ENCODE results near the gene FOXQ1. TPM values are rescaled to one million over a fixed set of nuclear protein-coding genes. Genes with fewer than 3 reads are reported as not detected.

FOXQ1 gene
- total and polyA plus RNA-seq, 10 of the 15 experiments (the other 5 are each of a cell fraction or from before 2014, with no cell fraction given): 0.08 TPM; not detected in 9

DNA sequence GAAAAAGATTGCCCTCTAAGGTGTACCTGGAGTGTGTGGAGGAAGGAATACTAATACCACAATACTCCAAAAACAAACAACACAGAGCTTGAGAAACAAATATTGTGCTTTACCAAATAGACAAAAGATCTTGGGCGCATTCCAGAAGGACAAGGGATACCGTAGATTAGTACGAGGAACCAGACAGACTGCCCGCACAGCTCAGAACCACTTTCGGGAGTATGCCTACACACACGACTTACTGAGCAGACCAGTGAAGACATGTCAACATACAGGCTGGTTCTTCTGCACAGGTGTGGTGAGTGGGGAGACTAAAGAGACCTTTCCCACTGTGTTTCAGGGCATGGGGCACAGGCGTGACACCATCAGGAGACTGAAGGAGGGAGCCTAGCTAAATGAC lies 15.8 kb upstream of the FOXQ1 start:
- no peaks in the 10 kb centered on the region for H4K20me1 ChIP-seq (ENCODE audit: control insufficient read depth, insufficient read depth)
- H3K9me3 ChIP-seq (replicated peaks; ENCODE audit: control insufficient read depth, insufficient read depth, low read length): no peaks in the 10 kb centered on the region
- H3K4me2 ChIP-seq (ENCODE audit: control insufficient read depth, insufficient read depth): no peak overlapping the region
- H3K27ac ChIP-seq (ENCODE audit: control insufficient read depth, insufficient read depth): no peak overlapping the region
- no peak overlapping the region for H2AFZ ChIP-seq (ENCODE audit: control insufficient read depth, low read depth, low read length)
- RAD21 ChIA-PET (ENCODE audit: unreplicated experiment): no interaction called here
- H3K4me3 ChIP-seq: no peak overlapping the region
- H3K9ac ChIP-seq (ENCODE audit: control insufficient read depth, insufficient read depth, low read length): no peak overlapping the region
- H3K36me3 ChIP-seq (ENCODE audit: control insufficient read depth in 2 of 2, insufficient read depth in 2 of 2, low read length in 1 of 2): no peaks in the 10 kb centered on the region
- no peaks in the 10 kb centered on the region for H3K4me1 ChIP-seq (ENCODE audit: control insufficient read depth, insufficient read depth, low read length)
- no peak for TF ChIP-seq CREB1 (IDR thresholded peaks at IDR 0.05; ENCODE audit: low read depth)
- TF ChIP-seq, protein P1, sequence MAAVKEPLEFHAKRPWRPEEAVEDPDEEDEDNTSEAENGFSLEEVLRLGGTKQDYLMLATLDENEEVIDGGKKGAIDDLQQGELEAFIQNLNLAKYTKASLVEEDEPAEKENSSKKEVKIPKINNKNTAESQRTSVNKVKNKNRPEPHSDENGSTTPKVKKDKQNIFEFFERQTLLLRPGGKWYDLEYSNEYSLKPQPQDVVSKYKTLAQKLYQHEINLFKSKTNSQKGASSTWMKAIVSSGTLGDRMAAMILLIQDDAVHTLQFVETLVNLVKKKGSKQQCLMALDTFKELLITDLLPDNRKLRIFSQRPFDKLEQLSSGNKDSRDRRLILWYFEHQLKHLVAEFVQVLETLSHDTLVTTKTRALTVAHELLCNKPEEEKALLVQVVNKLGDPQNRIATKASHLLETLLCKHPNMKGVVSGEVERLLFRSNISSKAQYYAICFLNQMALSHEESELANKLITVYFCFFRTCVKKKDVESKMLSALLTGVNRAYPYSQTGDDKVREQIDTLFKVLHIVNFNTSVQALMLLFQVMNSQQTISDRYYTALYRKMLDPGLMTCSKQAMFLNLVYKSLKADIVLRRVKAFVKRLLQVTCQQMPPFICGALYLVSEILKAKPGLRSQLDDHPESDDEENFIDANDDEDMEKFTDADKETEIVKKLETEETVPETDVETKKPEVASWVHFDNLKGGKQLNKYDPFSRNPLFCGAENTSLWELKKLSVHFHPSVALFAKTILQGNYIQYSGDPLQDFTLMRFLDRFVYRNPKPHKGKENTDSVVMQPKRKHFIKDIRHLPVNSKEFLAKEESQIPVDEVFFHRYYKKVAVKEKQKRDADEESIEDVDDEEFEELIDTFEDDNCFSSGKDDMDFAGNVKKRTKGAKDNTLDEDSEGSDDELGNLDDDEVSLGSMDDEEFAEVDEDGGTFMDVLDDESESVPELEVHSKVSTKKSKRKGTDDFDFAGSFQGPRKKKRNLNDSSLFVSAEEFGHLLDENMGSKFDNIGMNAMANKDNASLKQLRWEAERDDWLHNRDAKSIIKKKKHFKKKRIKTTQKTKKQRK (IDR thresholded peaks at IDR 0.05; ENCODE audit: low read depth, low read length): no peak
- TF ChIP-seq ZNF24 (IDR thresholded peaks at IDR 0.05): no peak
- ATAC-seq: no peak
- intact Hi-C loops (cut with micrococcal nuclease; ENCODE audit: unreplicated experiment): no loop called here
- CTCF ChIA-PET: no interaction called here
- FAIRE-seq: no peak
- SMC1A ChIA-PET (ENCODE audit: uncharacterized antibody, unreplicated experiment): no interaction called here
- BruUV-seq (replicated peaks): no TSS peak
- in situ Hi-C loops (cut with MboI): no loop called here
- no peak for DNase-seq (ENCODE audit: low read depth, low spot score)
- POLR2A ChIA-PET: no interaction called here
- WGBS (ENCODE audit: insufficient coverage, insufficient replicate concordance, low lambda C conversion rate, missing lambda C conversion rate): 51% methylated on average over 7 of the region's 7 CpGs
- no peaks in the 10 kb centered on the region for H3K79me2 ChIP-seq (ENCODE audit: control insufficient read depth, insufficient read depth, low read length)
- no peaks in the 10 kb centered on the region for H3K27me3 ChIP-seq (replicated peaks in 1 of 2; ENCODE audit: control insufficient read depth in 2 of 2, insufficient read depth in 2 of 2, low read length in 1 of 2)

DNA sequence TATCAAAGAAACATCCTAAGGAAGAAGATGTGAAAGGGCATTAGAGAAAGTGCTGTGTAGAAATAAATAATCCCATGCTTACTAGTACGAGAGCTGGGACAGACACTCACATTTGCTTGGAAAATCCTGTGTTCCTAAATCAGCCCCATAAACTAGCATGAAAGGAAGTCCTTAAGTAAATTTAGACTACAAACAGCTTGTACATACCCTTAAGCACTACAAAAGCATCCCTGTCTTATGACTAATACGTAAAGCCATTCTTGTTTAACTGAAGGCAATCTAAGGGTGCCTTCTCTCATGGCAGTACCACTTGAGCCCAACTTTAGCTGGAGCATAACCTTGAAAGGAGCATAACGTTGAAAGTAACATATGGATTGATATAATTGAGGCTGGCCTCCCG lies 15.4 kb upstream of the FOXQ1 start:
- no peaks in the 10 kb centered on the region for H3K4me1 ChIP-seq (ENCODE audit: control insufficient read depth, insufficient read depth, low read length)
- no peak overlapping the region for H3K4me2 ChIP-seq (ENCODE audit: control insufficient read depth, insufficient read depth)
- H3K36me3 ChIP-seq (ENCODE audit: control insufficient read depth in 2 of 2, insufficient read depth in 2 of 2, low read length in 1 of 2): no peaks in the 10 kb centered on the region
- WGBS (ENCODE audit: insufficient coverage, insufficient replicate concordance, low lambda C conversion rate, missing lambda C conversion rate): 23% methylated on average over 4 of the region's 4 CpGs
- no peak for ATAC-seq
- ChIA-PET RAD21 (ENCODE audit: unreplicated experiment) (no interaction called here), CTCF (no interaction called here), SMC1A (ENCODE audit: uncharacterized antibody, unreplicated experiment) (no interaction called here), POLR2A (no interaction called here)
- no peaks in the 10 kb centered on the region for H3K79me2 ChIP-seq (ENCODE audit: control insufficient read depth, insufficient read depth, low read length)
- H3K9ac ChIP-seq (ENCODE audit: control insufficient read depth, insufficient read depth, low read length): no peak overlapping the region
- in situ Hi-C loops (cut with MboI) (no loop called here), intact Hi-C loops (cut with micrococcal nuclease; ENCODE audit: unreplicated experiment) (no loop called here)
- no TSS peak for BruUV-seq (replicated peaks)
- DNase-seq (ENCODE audit: low read depth, low spot score): no peak
- no peak overlapping the region for H3K4me3 ChIP-seq
- no peaks in the 10 kb centered on the region for H3K27me3 ChIP-seq (replicated peaks in 1 of 2; ENCODE audit: control insufficient read depth in 2 of 2, insufficient read depth in 2 of 2, low read length in 1 of 2)
- H3K9me3 ChIP-seq (replicated peaks; ENCODE audit: control insufficient read depth, insufficient read depth, low read length): no peaks in the 10 kb centered on the region
- H2AFZ ChIP-seq (ENCODE audit: control insufficient read depth, low read depth, low read length): no peak overlapping the region
- H4K20me1 ChIP-seq (ENCODE audit: control insufficient read depth, insufficient read depth): no peaks in the 10 kb centered on the region
- no peak overlapping the region for H3K27ac ChIP-seq (ENCODE audit: control insufficient read depth, insufficient read depth)
- no peak for FAIRE-seq
- TF ChIP-seq, protein P2, sequence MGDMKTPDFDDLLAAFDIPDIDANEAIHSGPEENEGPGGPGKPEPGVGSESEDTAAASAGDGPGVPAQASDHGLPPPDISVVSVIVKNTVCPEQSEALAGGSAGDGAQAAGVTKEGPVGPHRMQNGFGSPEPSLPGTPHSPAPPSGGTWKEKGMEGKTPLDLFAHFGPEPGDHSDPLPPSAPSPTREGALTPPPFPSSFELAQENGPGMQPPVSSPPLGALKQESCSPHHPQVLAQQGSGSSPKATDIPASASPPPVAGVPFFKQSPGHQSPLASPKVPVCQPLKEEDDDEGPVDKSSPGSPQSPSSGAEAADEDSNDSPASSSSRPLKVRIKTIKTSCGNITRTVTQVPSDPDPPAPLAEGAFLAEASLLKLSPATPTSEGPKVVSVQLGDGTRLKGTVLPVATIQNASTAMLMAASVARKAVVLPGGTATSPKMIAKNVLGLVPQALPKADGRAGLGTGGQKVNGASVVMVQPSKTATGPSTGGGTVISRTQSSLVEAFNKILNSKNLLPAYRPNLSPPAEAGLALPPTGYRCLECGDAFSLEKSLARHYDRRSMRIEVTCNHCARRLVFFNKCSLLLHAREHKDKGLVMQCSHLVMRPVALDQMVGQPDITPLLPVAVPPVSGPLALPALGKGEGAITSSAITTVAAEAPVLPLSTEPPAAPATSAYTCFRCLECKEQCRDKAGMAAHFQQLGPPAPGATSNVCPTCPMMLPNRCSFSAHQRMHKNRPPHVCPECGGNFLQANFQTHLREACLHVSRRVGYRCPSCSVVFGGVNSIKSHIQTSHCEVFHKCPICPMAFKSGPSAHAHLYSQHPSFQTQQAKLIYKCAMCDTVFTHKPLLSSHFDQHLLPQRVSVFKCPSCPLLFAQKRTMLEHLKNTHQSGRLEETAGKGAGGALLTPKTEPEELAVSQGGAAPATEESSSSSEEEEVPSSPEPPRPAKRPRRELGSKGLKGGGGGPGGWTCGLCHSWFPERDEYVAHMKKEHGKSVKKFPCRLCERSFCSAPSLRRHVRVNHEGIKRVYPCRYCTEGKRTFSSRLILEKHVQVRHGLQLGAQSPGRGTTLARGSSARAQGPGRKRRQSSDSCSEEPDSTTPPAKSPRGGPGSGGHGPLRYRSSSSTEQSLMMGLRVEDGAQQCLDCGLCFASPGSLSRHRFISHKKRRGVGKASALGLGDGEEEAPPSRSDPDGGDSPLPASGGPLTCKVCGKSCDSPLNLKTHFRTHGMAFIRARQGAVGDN (IDR thresholded peaks at IDR 0.05): no peak
- TF ChIP-seq CHD1 (IDR thresholded peaks at IDR 0.05; ENCODE audit: low read depth, low read length): no peak
- no peak for TF ChIP-seq KDM1A (IDR thresholded peaks at IDR 0.05; ENCODE audit: borderline replicate concordance)
- TF ChIP-seq IRF4 (IDR thresholded peaks at IDR 0.05; ENCODE audit: low read depth, low read length): no peak
- TF ChIP-seq, protein P3, sequence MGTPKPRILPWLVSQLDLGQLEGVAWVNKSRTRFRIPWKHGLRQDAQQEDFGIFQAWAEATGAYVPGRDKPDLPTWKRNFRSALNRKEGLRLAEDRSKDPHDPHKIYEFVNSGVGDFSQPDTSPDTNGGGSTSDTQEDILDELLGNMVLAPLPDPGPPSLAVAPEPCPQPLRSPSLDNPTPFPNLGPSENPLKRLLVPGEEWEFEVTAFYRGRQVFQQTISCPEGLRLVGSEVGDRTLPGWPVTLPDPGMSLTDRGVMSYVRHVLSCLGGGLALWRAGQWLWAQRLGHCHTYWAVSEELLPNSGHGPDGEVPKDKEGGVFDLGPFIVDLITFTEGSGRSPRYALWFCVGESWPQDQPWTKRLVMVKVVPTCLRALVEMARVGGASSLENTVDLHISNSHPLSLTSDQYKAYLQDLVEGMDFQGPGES (IDR thresholded peaks at IDR 0.05): no peak
- TF ChIP-seq TCF12 (IDR thresholded peaks at IDR 0.05; ENCODE audit: low read depth, low read length): no peak
- no peak for TF ChIP-seq ZBED1 (IDR thresholded peaks at IDR 0.05; ENCODE audit: borderline replicate concordance)
- no peak for TF ChIP-seq SMAD5 (IDR thresholded peaks at IDR 0.05; ENCODE audit: low read depth)
